Lung (tissue), 12 donors: Measurements from ENCODE around the gene MEPCE. TPM values are rescaled to one million over a fixed set of nuclear protein-coding genes. Genes with fewer than 3 reads are reported as not detected.

Source experiments
- ATAC-seq: fragments of 200-7000 bp; cut with Tn5 transposase; one replicate; pipeline ENCODE4 v1.9.1; 2020; ENCODE audit warnings: moderate number of reproducible peaks; ENCODE audit not compliant: insufficient read depth, low FRiP score
- DNase-seq, 3 donors: peaks; one replicate each; pipeline ENCODE4 v3.0.0-alpha.2; 2013 to 2017
- H3K27ac ChIP-seq, 2 donors: one replicate each; pipeline ENCODE4 v1.5.1; 2013; ENCODE audit warnings: mild to moderate bottlenecking in 2 of 2, moderate library complexity in 2 of 2, control low read depth in 1 of 2, inconsistent platforms in 1 of 2, low read depth in 1 of 2, low read length in 1 of 2
- H3K27me3 ChIP-seq, 3 donors: one replicate each; pipeline ENCODE4 v1.5.1; 2013; ENCODE audit warnings: low read length in 2 of 3; ENCODE audit not compliant: control insufficient read depth in 3 of 3, insufficient read depth in 3 of 3
- H3K36me3 ChIP-seq, 4 donors: one replicate each; pipeline ENCODE4 v1.5.1; 2013; ENCODE audit warnings: low read length in 4 of 4, mild to moderate bottlenecking in 1 of 4, moderate library complexity in 1 of 4; ENCODE audit not compliant: control insufficient read depth in 4 of 4, insufficient read depth in 4 of 4
- H3K4me1 ChIP-seq, 5 donors: one replicate each; pipeline ENCODE4 v1.5.1; 2013; ENCODE audit warnings: low read length in 5 of 5, mild to moderate bottlenecking in 2 of 5, moderate library complexity in 1 of 5; ENCODE audit not compliant: control insufficient read depth in 5 of 5, insufficient read depth in 5 of 5
- H3K4me3 ChIP-seq: one replicate; pipeline ENCODE4 v1.5.1; 2013; ENCODE audit warnings: mild to moderate bottlenecking, control low read depth, moderate library complexity
- H3K9ac ChIP-seq, 2 donors: one replicate each; pipeline ENCODE4 v1.5.1; 2013; ENCODE audit warnings: low read length in 2 of 2, control low read depth in 1 of 2; ENCODE audit not compliant: insufficient read depth in 1 of 2
- H3K9me3 ChIP-seq, 4 donors: one replicate each; pipeline ENCODE4 v1.5.1; 2013; ENCODE audit warnings: low read length in 3 of 4, mild to moderate bottlenecking in 1 of 4, moderate library complexity in 1 of 4; ENCODE audit not compliant: control insufficient read depth in 4 of 4, insufficient read depth in 3 of 4
- CTCF ChIP-seq: IDR thresholded peaks from 2 replicates; pipeline ENCODE4 v1.5.1; 2012; ENCODE audit warnings: mild to moderate bottlenecking; ENCODE audit errors: control extremely low read depth, extremely low read depth
- WGBS, 2 donors: extraction: QIAGEN DNeasy Blood & Tissue Kit; methylation state at CpG; one replicate each; pipeline ENCODE4 v1.1.7; 2013; 5-methylcytosine and 5-hydroxymethylcytosine counted together
- polyA plus RNA-seq, 2 donors: library from polyadenylated mRNA; stranded (reverse); fragments of 200-250 nt; gene quantifications; one replicate each; pipeline ENCODE4 v1.2.1, GENCODE V29; 2013
- total RNA-seq, 2 donors: library from RNA; depleted of rRNA in 1 of 2; stranded (reverse); fragments of >200 nt in 1 of 2; gene quantifications; one replicate each; pipeline ENCODE4 v1.2.1, GENCODE V29; 2014 to 2021
- donor health status: control.
- donor health status: control.
- donor health status: Bipolar disorder and iron deficiency.
- donor health status: healthy.
- donor health status: DM: yes; HTN: yes; CAD: no.

Gene MEPCE
- total and polyA plus RNA-seq, 4 donors = 25.6 to 38.7 (median 29.1) TPM

GRCh38 chr7:100418930-100419659, 10.5 kb upstream of the MEPCE start:
- ATAC-seq = no peak
- Histone ChIP-seq H3K9ac (no peak overlapping the region), H3K9me3 (no peaks in the 10 kb centered on the region), H3K4me1 (no peaks in the 10 kb centered on the region), H3K27ac (no peak overlapping the region), H3K4me3 (no peak overlapping the region), H3K27me3 (no peaks in the 10 kb centered on the region), H3K36me3 (peaks cover 0 to 2% (median 0%) of the 10 kb centered on the region in 4 donors)
- TF ChIP-seq CTCF = no peak
- 90 to 100% methylated on average over 1 of the region's 1 CpG for WGBS, 2 donors
- DNase-seq = no peak

- no peaks in the 10 kb centered on the region for H3K4me1 ChIP-seq
- H3K4me3 ChIP-seq = no peak overlapping the region
- H3K9ac ChIP-seq = no peak overlapping the region
- TF ChIP-seq CTCF = no peak
- DNase-seq = no peak
- H3K27me3 ChIP-seq = no peaks in the 10 kb centered on the region
- no peak overlapping the region for H3K27ac ChIP-seq
- no peak for ATAC-seq
- no peaks in the 10 kb centered on the region for H3K9me3 ChIP-seq
- WGBS, 2 donors = 84 to 96% methylated on average over 1 of the region's 1 CpG
- H3K36me3 ChIP-seq = peaks cover 0 to 2% (median 0%) of the 10 kb centered on the region in 4 donors
Observed at GRCh38 chr7:100419660-100420226, 9.9 kb upstream of the MEPCE start.

GRCh38 chr7:100423315-100423714, 6.3 kb upstream of the MEPCE start:
- TF ChIP-seq CTCF = no peak
- Histone ChIP-seq H3K9me3 (no peaks in the 10 kb centered on the region), H3K27me3 (no peaks in the 10 kb centered on the region), H3K36me3 (peaks cover 0 to 2% (median 0%) of the 10 kb centered on the region in 4 donors), H3K27ac (no peak overlapping the region), H3K9ac (no peak overlapping the region), H3K4me1 (peaks cover 0 to 4% (median 0%) of the 10 kb centered on the region in 5 donors), H3K4me3 (no peak overlapping the region)
- ATAC-seq = no peak
- no peak for DNase-seq
- WGBS, 2 donors = 83 to 88% methylated on average over 6 of the region's 6 CpGs
